Measurements from ENCODE around the gene LSM7.
A peak's percentile ranks its signal among the peaks of the same experiment; 100 is the strongest.
"Not testable (repeated sequence)": the region's sequence is repeated elsewhere in the genome, so short reads cannot be mapped to it uniquely, and the experiment has no call there.

Gene LSM7

GRCh38 chr19:2282062-2282861 is 46.1 kb downstream of the LSM7 start, which contains the start of gene PEAK3:
TSS of gene PEAK3 (minus strand) at chr19:2282175. CDS start at chr19:2280931, 1,244 bp downstream.
- FAIRE-seq: no peak
- TF ChIP-seq POLR2A (IDR thresholded peaks at IDR 0.05; ENCODE audit: low read depth, low read length): peak; percentile 20; the same call in 1 of the 2 replicates
- DNase-seq (ENCODE audit: insufficient read length, low spot score): no peak

- not testable (repeated sequence) for DNase-seq (ENCODE audit: insufficient read length, low spot score); FAIRE-seq
Observed at GRCh38 chr19:2281265-2282061, 46.9 kb downstream of the LSM7 start.

GRCh38 chr19:2280633-2281264 is 47.6 kb downstream of the LSM7 start:
- no peak for FAIRE-seq

GRCh38 chr19:2278459-2279158 is 49.8 kb downstream of the LSM7 start:
- FAIRE-seq: no peak
- TF ChIP-seq POLR2A (IDR thresholded peaks at IDR 0.05; ENCODE audit: low read depth, low read length): no peak
- DNase-seq (ENCODE audit: insufficient read length, low spot score): no peak

More at GRCh38 chr19:2280633-2281264, 47.6 kb downstream of the LSM7 start:
- no peak for DNase-seq (ENCODE audit: insufficient read length, low spot score)
- TF ChIP-seq POLR2A (IDR thresholded peaks at IDR 0.05; ENCODE audit: low read depth, low read length): no peak

GRCh38 chr19:2277138-2277537 is 51.2 kb downstream of the LSM7 start:
- FAIRE-seq: no peak
- no peak for DNase-seq (ENCODE audit: insufficient read length, low spot score)
- no peak for TF ChIP-seq POLR2A (IDR thresholded peaks at IDR 0.05; ENCODE audit: low read depth, low read length)

GRCh38 chr19:2276429-2276986 is 51.9 kb downstream of the LSM7 start:
- FAIRE-seq (no peak), DNase-seq (ENCODE audit: insufficient read length, low spot score) (no peak)
- no peak for TF ChIP-seq POLR2A (IDR thresholded peaks at IDR 0.05; ENCODE audit: low read depth, low read length)

- TF ChIP-seq POLR2A (IDR thresholded peaks at IDR 0.05; ENCODE audit: low read depth, low read length): no peak
- DNase-seq (ENCODE audit: insufficient read length, low spot score): no peak
- FAIRE-seq: no peak
Observed at GRCh38 chr19:2275588-2276428, 52.6 kb downstream of the LSM7 start.

- 0 out of 2 replicates have a peak, but pooled peaks have one; percentile 13 for TF ChIP-seq POLR2A (IDR thresholded peaks at IDR 0.05; ENCODE audit: low read depth, low read length)
- peak; percentile 99 for DNase-seq (ENCODE audit: insufficient read length, low spot score)
- peak; percentile 41 for FAIRE-seq
Observed at GRCh38 chr19:2274931-2275535, 53.4 kb downstream of the LSM7 start.

- FAIRE-seq: no peak
- no peak for DNase-seq (ENCODE audit: insufficient read length, low spot score)
Observed at GRCh38 chr19:2274185-2274711, 54.1 kb downstream of the LSM7 start.

GRCh38 chr19:2273356-2274184 is 54.8 kb downstream of the LSM7 start:
- TF ChIP-seq POLR2A (IDR thresholded peaks at IDR 0.05; ENCODE audit: low read depth, low read length): no peak
- FAIRE-seq (no peak), DNase-seq (ENCODE audit: insufficient read length, low spot score) (peak; percentile 95)

More at GRCh38 chr19:2274185-2274711, 54.1 kb downstream of the LSM7 start:
- TF ChIP-seq POLR2A (IDR thresholded peaks at IDR 0.05; ENCODE audit: low read depth, low read length): no peak

Data from H54 (cell line).